Activated CD4-positive, alpha-beta memory T cell treated with anti-CD3 and anti-CD28 coated beads for 36 hours (primary cell): ENCODE measurements around the gene PTER. TPM values are rescaled to one million over a fixed set of nuclear protein-coding genes. Genes with fewer than 3 reads are reported as not detected.
A peak's percentile ranks its signal among the peaks of the same experiment; 100 is the strongest.

Source experiments
- CTCF ChIA-PET: fragments of 350-600 bp; sonication (Branson Sonifier 250); formaldehyde crosslinking; loops from one replicate; lab custom pipeline; 2021; ENCODE audit warnings: antibody characterized with exemption, inconsistent platforms; lab: Charles Lee
- POLR2A ChIA-PET: fragments of 350-600 bp; sonication (Branson Sonifier 250); formaldehyde crosslinking; loops from one replicate; lab custom pipeline; 2021; ENCODE audit warnings: antibody characterized with exemption; lab: Charles Lee
- DNase-seq: peaks from one replicate; pipeline ENCODE4 v3.0.0-alpha.2; 2020
- H3K27ac Mint-ChIP-seq: one replicate; pipeline ENCODE4 v1.8.0; 2021; ENCODE audit warnings: mixed read lengths
- H3K27me3 Mint-ChIP-seq: one replicate; pipeline ENCODE4 v1.8.0; 2021; ENCODE audit warnings: mixed read lengths
- H3K36me3 Mint-ChIP-seq: one replicate; pipeline ENCODE4 v1.8.0; 2021; ENCODE audit warnings: mixed read lengths
- H3K4me1 Mint-ChIP-seq: one replicate; pipeline ENCODE4 v1.8.0; 2021; ENCODE audit warnings: low read depth, mixed read lengths
- H3K4me3 Mint-ChIP-seq: one replicate; pipeline ENCODE4 v1.8.0; 2021; ENCODE audit warnings: mild to moderate bottlenecking, mixed read lengths
- H3K9me3 Mint-ChIP-seq: one replicate; pipeline ENCODE4 v1.8.0; 2021; ENCODE audit warnings: mixed read lengths
- intact Hi-C: fragments of 100-400 bp; cut with micrococcal nuclease; formaldehyde crosslinking; loops from one replicate; pipeline ENCODE4 v1.15.1; 2023
- total RNA-seq, 2 experiments: library from RNA; stranded (reverse); gene quantifications; one replicate each; pipeline ENCODE4 v1.2.3, GENCODE V29; 2021

Gene PTER
- total RNA-seq, 2 experiments from 2014 or later, result 25.1 to 27.2 TPM

GRCh38 chr10:16481052-16481728 lies 44.4 kb downstream of the PTER start:
- Mint-ChIP-seq H3K9me3 (no peaks in the 10 kb centered on the region), H3K4me3 (no peak overlapping the region), H3K36me3 (peaks cover 18% of the 10 kb centered on the region), H3K4me1 (peaks cover 5% of the 10 kb centered on the region), H3K27ac (no peak overlapping the region), H3K27me3 (no peaks in the 10 kb centered on the region)
- ChIA-PET POLR2A (no interaction called here), CTCF (no interaction called here)
- DNase-seq, result no peak
- intact Hi-C loops, result no loop called here

- no peak for DNase-seq
- H3K27me3 Mint-ChIP-seq, result no peaks in the 10 kb centered on the region
- intact Hi-C loops, result no loop called here
- peak overlapping the region; percentile 8 for H3K27ac Mint-ChIP-seq
- H3K36me3 Mint-ChIP-seq, result peaks cover 30% of the 10 kb centered on the region
- H3K9me3 Mint-ChIP-seq, result no peaks in the 10 kb centered on the region
- CTCF ChIA-PET, result no interaction called here
- peaks cover 5% of the 10 kb centered on the region for H3K4me1 Mint-ChIP-seq
- POLR2A ChIA-PET, result no interaction called here
- H3K4me3 Mint-ChIP-seq, result no peak overlapping the region
These were observed 46.6 kb downstream of the PTER start for GRCh38 chr10:16483241-16483917.

GRCh38 chr10:16490511-16490910 lies 53.7 kb downstream of the PTER start:
- no peak overlapping the region for H3K4me3 Mint-ChIP-seq
- no peak for DNase-seq
- no peaks in the 10 kb centered on the region for H3K4me1 Mint-ChIP-seq
- H3K9me3 Mint-ChIP-seq, result no peaks in the 10 kb centered on the region
- no peaks in the 10 kb centered on the region for H3K27me3 Mint-ChIP-seq
- ChIA-PET CTCF (interaction anchor here (1.3 kb wide), 1 partner anchor 9 kb away, joined by 3 read pairs; no protein-coding TSS in a partner anchor), POLR2A (no interaction called here)
- intact Hi-C loops, result no loop called here
- H3K27ac Mint-ChIP-seq, result no peak overlapping the region
- peaks cover 40% of the 10 kb centered on the region for H3K36me3 Mint-ChIP-seq

- ChIA-PET POLR2A (no interaction called here), CTCF (no interaction called here)
- no peak for DNase-seq
- no peaks in the 10 kb centered on the region for H3K4me1 Mint-ChIP-seq
- H3K4me3 Mint-ChIP-seq, result no peak overlapping the region
- H3K9me3 Mint-ChIP-seq, result no peaks in the 10 kb centered on the region
- peaks cover 33% of the 10 kb centered on the region for H3K36me3 Mint-ChIP-seq
- no peaks in the 10 kb centered on the region for H3K27me3 Mint-ChIP-seq
- intact Hi-C loops, result no loop called here
- no peak overlapping the region for H3K27ac Mint-ChIP-seq
These were observed 55.1 kb downstream of the PTER start for GRCh38 chr10:16491933-16492332.

GRCh38 chr10:16493884-16494536 lies 57.2 kb downstream of the PTER start:
- Mint-ChIP-seq H3K4me3 (no peak overlapping the region), H3K9me3 (no peaks in the 10 kb centered on the region), H3K4me1 (peaks cover 5% of the 10 kb centered on the region), H3K27me3 (no peaks in the 10 kb centered on the region), H3K36me3 (peaks cover 34% of the 10 kb centered on the region), H3K27ac (no peak overlapping the region)
- intact Hi-C loops, result no loop called here
- no peak for DNase-seq
- CTCF ChIA-PET, result no interaction called here
- POLR2A ChIA-PET, result no interaction called here

GRCh38 chr10:16497911-16498310 lies 61.1 kb downstream of the PTER start:
- Mint-ChIP-seq H3K27ac (no peak overlapping the region), H3K4me1 (peaks cover 5% of the 10 kb centered on the region), H3K4me3 (no peak overlapping the region), H3K36me3 (peaks cover 15% of the 10 kb centered on the region), H3K27me3 (no peaks in the 10 kb centered on the region), H3K9me3 (no peaks in the 10 kb centered on the region)
- DNase-seq, result no peak
- POLR2A ChIA-PET, result no interaction called here
- CTCF ChIA-PET, result no interaction called here
- intact Hi-C loops, result no loop called here

- intact Hi-C loops, result no loop called here
- H3K4me1 Mint-ChIP-seq, result no peaks in the 10 kb centered on the region
- no peak overlapping the region for H3K27ac Mint-ChIP-seq
- CTCF ChIA-PET, result no interaction called here
- no peaks in the 10 kb centered on the region for H3K27me3 Mint-ChIP-seq
- H3K4me3 Mint-ChIP-seq, result no peak overlapping the region
- DNase-seq, result no peak
- peaks cover 11% of the 10 kb centered on the region for H3K36me3 Mint-ChIP-seq
- POLR2A ChIA-PET, result no interaction called here
- H3K9me3 Mint-ChIP-seq, result no peaks in the 10 kb centered on the region
These were observed 68.4 kb downstream of the PTER start for GRCh38 chr10:16505161-16505560.

- no peaks in the 10 kb centered on the region for H3K9me3 Mint-ChIP-seq
- no peaks in the 10 kb centered on the region for H3K27me3 Mint-ChIP-seq
- no peak overlapping the region for H3K4me3 Mint-ChIP-seq
- no peak for DNase-seq
- peaks cover 15% of the 10 kb centered on the region for H3K36me3 Mint-ChIP-seq
- ChIA-PET POLR2A (no interaction called here), CTCF (no interaction called here)
- intact Hi-C loops, result no loop called here
- H3K27ac Mint-ChIP-seq, result no peak overlapping the region
- no peaks in the 10 kb centered on the region for H3K4me1 Mint-ChIP-seq
These were observed 73.2 kb downstream of the PTER start for GRCh38 chr10:16509996-16510395.

GRCh38 chr10:16510843-16511242 lies 74.0 kb downstream of the PTER start:
- intact Hi-C loops, result no loop called here
- CTCF ChIA-PET, result no interaction called here
- no peak for DNase-seq

GRCh38 chr10:16518822-16519221 lies 82.0 kb downstream of the PTER start:
- Mint-ChIP-seq H3K9me3 (no peaks in the 10 kb centered on the region), H3K27me3 (peaks cover 24% of the 10 kb centered on the region), H3K4me3 (no peak overlapping the region), H3K27ac (no peak overlapping the region), H3K36me3 (peaks cover 5% of the 10 kb centered on the region), H3K4me1 (peaks cover 10% of the 10 kb centered on the region)
- intact Hi-C loops, result no loop called here
- no peak for DNase-seq
- ChIA-PET POLR2A (no interaction called here), CTCF (interaction anchor here (0.7 kb wide), 1 partner anchor 520 kb away, joined by 3 read pairs; no protein-coding TSS in a partner anchor)

More at GRCh38 chr10:16510843-16511242, 74.0 kb downstream of the PTER start:
- no peak overlapping the region for H3K4me3 Mint-ChIP-seq
- H3K4me1 Mint-ChIP-seq, result no peaks in the 10 kb centered on the region
- no peaks in the 10 kb centered on the region for H3K9me3 Mint-ChIP-seq
- H3K36me3 Mint-ChIP-seq, result peaks cover 15% of the 10 kb centered on the region
- POLR2A ChIA-PET, result no interaction called here
- H3K27ac Mint-ChIP-seq, result no peak overlapping the region
- H3K27me3 Mint-ChIP-seq, result no peaks in the 10 kb centered on the region

- Mint-ChIP-seq H3K27ac (no peak overlapping the region), H3K27me3 (peaks cover 27% of the 10 kb centered on the region), H3K36me3 (peaks cover 4% of the 10 kb centered on the region), H3K9me3 (no peaks in the 10 kb centered on the region), H3K4me1 (peaks cover 10% of the 10 kb centered on the region), H3K4me3 (peak overlapping the region; percentile 59)
- intact Hi-C loops, result no loop called here
- POLR2A ChIA-PET, result no interaction called here
- CTCF ChIA-PET, result interaction anchor here (0.7 to 1.2 kb wide), 2 partner anchors 82 to 520 kb away, joined by 3 read pairs; partner anchors contain the start of gene PTER
- DNase-seq, result no peak
These were observed 82.6 kb downstream of the PTER start for GRCh38 chr10:16519250-16519907.
